ENCODE measurements around the gene STXBP6.

STXBP6 gene

GRCh38 chr14:24880689-24881088 is 169.3 kb downstream of the STXBP6 start:
- no peak for DNase-seq

GRCh38 chr14:24879661-24880386 is 170.1 kb downstream of the STXBP6 start:
- DNase-seq: no peak

- DNase-seq: no peak
Observed at GRCh38 chr14:24876996-24877395, 173.0 kb downstream of the STXBP6 start.

DNA sequence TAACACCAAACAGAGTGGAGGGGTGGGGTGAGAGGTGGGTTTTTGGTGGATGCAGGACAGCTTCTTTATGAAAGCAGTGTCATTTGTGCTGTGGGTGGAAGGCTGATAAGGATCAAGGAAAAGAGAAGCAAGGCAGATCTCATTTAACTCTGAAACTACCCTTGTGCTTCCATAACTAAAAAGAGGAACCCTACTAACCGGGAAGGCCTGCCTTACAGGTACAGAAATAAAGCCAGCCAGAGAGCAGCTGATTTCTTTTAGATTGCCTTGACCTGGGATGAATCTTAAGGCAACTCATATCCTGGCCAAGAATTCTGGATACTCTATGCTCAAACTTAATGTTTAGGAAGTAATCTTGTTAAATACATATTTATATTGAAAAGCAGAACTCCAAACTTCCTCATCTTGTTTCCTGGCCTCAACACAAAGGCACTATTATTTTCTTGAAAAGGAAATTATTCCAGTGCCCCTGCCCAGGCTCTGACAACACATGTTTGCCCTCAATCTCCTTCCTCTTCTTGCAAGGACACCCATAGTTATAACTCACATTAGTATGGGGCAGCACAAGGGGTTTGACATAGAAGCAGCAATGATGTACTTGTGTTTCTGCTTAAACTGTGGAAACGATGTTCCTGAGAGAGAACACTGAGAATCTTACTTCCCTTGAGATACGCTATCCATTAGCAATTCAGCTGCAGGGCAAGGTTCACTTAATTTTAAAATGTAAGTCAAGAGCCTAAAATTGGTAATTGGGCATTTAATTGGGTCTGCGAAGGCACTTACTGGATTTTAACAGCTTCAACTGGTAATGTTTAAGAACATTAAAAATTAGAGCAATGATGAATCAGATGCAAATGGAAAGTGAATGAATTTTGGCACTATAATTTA is 173.7 kb downstream of the STXBP6 start:
- no peak for DNase-seq

GRCh38 chr14:24875203-24875838 is 174.6 kb downstream of the STXBP6 start:
- DNase-seq: peak; percentile 30

GRCh38 chr14:24874514-24875202 is 175.3 kb downstream of the STXBP6 start:
- DNase-seq: no peak

DNA sequence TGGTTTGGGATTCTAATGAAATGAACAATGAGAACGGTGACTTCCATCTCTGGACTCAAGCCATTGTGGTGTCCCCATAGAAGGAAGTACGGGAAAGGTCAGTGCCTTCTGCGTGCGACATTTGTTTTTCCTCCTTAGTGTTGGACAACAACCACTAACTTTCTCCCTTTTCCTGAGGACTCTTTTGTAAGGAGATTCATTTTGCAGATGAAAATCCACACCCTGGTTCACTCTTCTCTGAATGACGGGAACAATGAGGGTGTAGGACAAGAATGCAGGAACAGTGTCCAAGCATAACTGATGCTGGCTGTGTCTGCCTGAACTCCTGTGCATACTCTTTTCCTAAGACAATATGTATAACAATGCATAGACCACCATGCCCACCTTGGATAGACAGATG is 176.4 kb downstream of the STXBP6 start:
- DNase-seq: no peak

DNA sequence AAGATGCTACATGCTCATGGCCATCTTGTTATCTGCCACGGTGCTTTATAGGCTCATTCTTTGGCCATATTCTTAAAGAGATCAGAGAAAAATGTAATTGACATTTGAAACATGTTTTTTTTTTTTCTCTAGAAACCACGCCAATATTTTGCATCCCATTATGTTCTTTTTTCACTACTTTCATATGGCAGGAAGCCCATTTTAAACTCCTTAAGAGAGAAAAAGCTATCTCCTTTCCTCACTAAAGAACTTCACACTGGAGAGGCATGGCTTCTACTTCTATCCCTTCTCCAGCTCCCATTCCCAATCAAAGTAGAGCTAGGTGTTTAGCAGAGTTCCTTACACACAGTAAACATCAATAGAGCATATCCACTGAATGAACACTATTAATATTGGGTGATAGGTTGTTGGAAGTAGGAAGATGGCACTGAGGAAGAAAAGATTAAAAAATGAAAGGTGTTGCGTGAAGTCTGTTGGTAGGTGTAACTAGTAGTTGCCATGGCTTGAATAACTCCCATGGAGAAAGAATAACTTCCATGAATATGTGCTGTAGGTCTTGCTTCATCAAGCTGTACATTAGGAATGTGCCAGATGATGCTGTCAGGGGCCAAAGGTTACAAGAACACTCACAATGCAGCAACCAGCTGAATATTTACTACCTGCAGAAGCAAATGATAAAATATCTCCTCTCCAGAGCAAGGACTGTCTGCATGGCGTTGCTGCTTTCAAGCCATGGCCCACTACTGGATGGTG is 178.8 kb downstream of the STXBP6 start:
- DNase-seq: no peak

- no peak for DNase-seq
Observed at GRCh38 chr14:24868389-24868788, 181.6 kb downstream of the STXBP6 start.

- DNase-seq: no peak
Observed at GRCh38 chr14:24866067-24866639, 183.8 kb downstream of the STXBP6 start.

GRCh38 chr14:24863968-24864684 is 185.8 kb downstream of the STXBP6 start:
- DNase-seq: no peak

DNA sequence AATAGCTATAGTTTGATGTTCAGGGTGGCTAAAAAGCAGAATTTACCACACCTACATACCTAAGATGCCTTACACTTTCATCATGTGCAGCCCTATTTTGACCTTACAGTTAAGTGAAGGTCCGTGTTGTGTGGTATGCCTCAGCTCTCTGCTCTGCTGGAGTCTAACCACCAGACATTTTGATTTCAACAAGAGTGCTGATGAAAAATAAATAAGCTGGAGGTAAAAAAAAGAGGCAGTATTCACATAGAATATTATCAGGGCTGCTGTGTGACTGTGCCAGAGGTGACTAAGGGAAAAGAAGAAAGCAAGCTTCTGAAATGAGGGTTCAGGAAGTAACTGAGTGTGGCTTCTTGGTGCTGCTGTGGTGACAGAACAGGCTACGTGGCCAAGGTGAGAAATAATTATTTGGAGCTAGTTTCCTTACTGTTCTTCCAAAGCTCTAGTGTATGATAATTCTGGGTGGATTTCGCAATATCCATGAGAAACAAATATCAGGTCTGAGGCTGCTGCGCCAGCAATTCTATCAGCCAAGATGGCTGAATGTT is 188.8 kb downstream of the STXBP6 start:
- peak; percentile 79 for DNase-seq

- no peak for DNase-seq
Observed at GRCh38 chr14:24859559-24859958, 190.4 kb downstream of the STXBP6 start.

DNA sequence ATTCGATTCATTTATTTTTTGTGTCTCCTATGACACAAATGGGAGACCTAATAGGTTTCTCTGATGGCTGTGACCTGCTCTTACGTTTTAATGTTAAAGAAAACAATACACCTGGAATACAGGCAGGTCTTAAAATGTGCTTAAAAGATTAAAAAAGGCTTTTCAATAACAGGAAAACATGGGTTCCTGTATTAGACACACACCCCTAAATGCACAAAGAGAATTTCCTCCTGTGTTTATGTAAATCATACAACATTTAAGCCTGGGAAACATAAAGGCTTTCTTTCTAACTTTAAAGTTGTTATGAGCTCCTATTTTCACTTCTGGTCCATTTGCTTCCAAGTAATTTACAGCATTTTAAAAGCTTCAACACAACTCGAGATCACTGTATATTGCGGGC is 191.3 kb downstream of the STXBP6 start:
- DNase-seq: no peak

GRCh38 chr14:24858052-24858451 is 191.9 kb downstream of the STXBP6 start:
- DNase-seq: no peak

- no peak for DNase-seq
Observed at GRCh38 chr14:24857277-24857676, 192.7 kb downstream of the STXBP6 start.

DNA sequence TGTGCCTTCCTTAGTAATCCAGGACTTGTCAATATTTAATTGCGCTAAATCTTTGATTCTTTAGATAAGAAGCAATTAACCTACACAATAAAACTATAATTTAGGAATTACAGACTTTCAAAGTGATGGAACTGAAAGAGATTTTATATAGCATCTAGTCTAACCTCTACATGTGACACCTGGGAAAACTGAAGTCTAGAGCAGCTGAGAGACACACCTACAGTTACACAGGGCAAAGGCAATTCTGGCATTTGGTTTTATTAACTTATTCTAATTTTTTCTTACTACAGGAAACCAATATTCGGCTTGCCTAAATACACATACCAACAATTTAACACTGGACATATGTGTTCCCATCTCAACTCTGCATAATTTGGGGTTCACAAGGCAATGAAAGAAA is 196.5 kb downstream of the STXBP6 start:
- no peak for DNase-seq

DNA sequence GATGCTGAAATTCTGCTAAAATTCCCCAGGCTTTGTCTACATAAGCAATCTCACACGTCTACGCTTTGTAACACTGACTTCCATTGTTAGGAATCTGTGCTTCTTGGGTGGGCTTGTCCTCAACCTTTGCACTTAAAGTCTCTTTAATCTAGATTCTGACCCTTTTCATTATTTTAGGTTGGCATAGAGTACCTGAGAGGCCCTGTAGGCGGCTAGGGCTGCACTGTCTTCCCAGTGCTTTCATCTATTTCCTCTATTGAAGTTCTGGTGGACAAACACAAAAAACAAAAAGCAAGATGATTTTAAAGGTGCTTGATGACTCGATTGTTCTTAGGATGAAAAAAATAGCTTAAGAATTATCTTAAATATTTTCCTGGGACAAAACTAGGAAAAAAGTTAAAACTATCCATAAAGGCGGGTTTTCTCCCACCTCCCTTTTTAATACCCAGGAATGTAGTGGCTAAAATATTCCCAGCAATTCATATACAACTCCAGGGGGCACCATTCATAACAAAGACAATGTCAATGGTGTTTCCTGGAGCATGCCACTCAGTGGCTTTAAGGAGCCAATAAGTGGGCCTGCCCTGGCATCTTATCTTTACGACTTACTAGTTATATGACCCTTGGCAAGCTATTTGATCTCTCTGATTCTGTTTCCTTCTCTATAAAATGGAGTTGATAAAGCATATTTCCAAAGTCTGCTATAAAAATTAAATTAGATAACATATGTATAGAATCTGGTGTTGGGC is 197.5 kb downstream of the STXBP6 start:
- DNase-seq: no peak

- peak; percentile 22 for DNase-seq
Observed at GRCh38 chr14:24851837-24852236, 198.1 kb downstream of the STXBP6 start.

GRCh38 chr14:24851406-24851805 is 198.5 kb downstream of the STXBP6 start:
- no peak for DNase-seq

All from fibroblast of skin of right biceps (primary cell).